Gastrocnemius medialis (tissue), 4 donors: ENCODE data around the gene SHISAL2A. TPM values are rescaled to one million over a fixed set of nuclear protein-coding genes. Genes with fewer than 3 reads are reported as not detected.

Experiments used
- ATAC-seq, 2 donors: fragments of 150-250 bp; one replicate each; pipeline ENCODE4 v1.9.1; 2016
- DNase-seq, 2 donors: peaks; one replicate each; pipeline ENCODE4 v3.0.0-alpha.2; 2019
- H3K27ac ChIP-seq, 4 donors: fragments of 200-600 bp; sonication (generic); 1 replicate in 1 of 4; 2 replicates in 3 of 4; pipeline ENCODE4 v1.5.1; 2016 to 2018; ENCODE audit warnings: mild to moderate bottlenecking in 2 of 4, moderate library complexity in 1 of 4
- H3K27me3 ChIP-seq, 3 donors: fragments of 200-600 bp; sonication (generic) in 2 of 3; 1 replicate in 1 of 3; 2 replicates in 2 of 3; pipeline versions ENCODE4 v1.5.1 to v1.6.0; 2016 to 2019; ENCODE audit warnings: mild to moderate bottlenecking in 1 of 3, moderate library complexity in 1 of 3
- H3K36me3 ChIP-seq, 2 donors: fragments of 200-600 bp; sonication (generic) in 1 of 2; one replicate each; pipeline ENCODE4 v1.5.1; 2017 to 2018
- H3K4me1 ChIP-seq, 2 donors: fragments of 200-600 bp; sonication (generic) in 1 of 2; one replicate each; pipeline ENCODE4 v1.5.1; 2016 to 2017; ENCODE audit warnings: mild to moderate bottlenecking in 2 of 2
- H3K4me3 ChIP-seq, 4 donors: fragments of 200-600 bp; sonication (generic) in 3 of 4; 1 replicate in 1 of 4; 2 replicates in 3 of 4; pipeline ENCODE4 v1.5.1; 2016 to 2019; ENCODE audit warnings: mild to moderate bottlenecking in 2 of 4
- H3K9me3 ChIP-seq, 3 donors: fragments of 200-600 bp; sonication (generic) in 2 of 3; 1 replicate in 1 of 3; 2 replicates in 2 of 3; pipeline ENCODE4 v1.5.1; 2016 to 2019
- POLR2A ChIP-seq, 2 donors: fragments of 450-650 bp; IDR thresholded peaks; one replicate each; pipeline ENCODE4 v1.6.1; 2017; ENCODE audit warnings: antibody characterized with exemption in 2 of 2, mild to moderate bottlenecking in 2 of 2, moderate library complexity in 2 of 2
- in situ Hi-C, 4 donors: fragments of 200-750 bp; cut with MboI; loops; one replicate each; pipeline versions ENCODE4 v1.15.0 to v1.8.0; 2017; ENCODE audit warnings: low sequenced_read_pairs in 4 of 4
- intact Hi-C: fragments of 100-400 bp; cut with DNase I; formaldehyde crosslinking; loops from one replicate; pipeline ENCODE4 v1.15.1; 2023; ENCODE audit warnings: low total_unique reads
- total RNA-seq, 4 donors: library from RNA; depleted of rRNA; stranded (reverse); fragments of >200 nt; gene quantifications; one replicate each; pipeline versions ENCODE4 v1.1.0 to v1.2.3, GENCODE V29; 2016
- TF ChIP-seq, protein P1 (sequence below), 5 experiments: fragments of 450-650 bp in 3 of 5; fragments of 200-600 bp in 2 of 5; sonication (generic) in 2 of 5; IDR thresholded peaks in 4 of 5; conservative IDR thresholded peaks in 1 of 5; 1 replicate in 4 of 5; 2 replicates in 1 of 5; pipeline ENCODE4 v1.5.1; 2016 to 2019; ENCODE audit warnings: antibody characterized with exemption in 5 of 5, mild to moderate bottlenecking in 3 of 5, moderate library complexity in 3 of 5

Gene SHISAL2A
- total RNA-seq, 4 donors from 2014 or later = 0.33 to 0.41 TPM; not detected in 2

DNA sequence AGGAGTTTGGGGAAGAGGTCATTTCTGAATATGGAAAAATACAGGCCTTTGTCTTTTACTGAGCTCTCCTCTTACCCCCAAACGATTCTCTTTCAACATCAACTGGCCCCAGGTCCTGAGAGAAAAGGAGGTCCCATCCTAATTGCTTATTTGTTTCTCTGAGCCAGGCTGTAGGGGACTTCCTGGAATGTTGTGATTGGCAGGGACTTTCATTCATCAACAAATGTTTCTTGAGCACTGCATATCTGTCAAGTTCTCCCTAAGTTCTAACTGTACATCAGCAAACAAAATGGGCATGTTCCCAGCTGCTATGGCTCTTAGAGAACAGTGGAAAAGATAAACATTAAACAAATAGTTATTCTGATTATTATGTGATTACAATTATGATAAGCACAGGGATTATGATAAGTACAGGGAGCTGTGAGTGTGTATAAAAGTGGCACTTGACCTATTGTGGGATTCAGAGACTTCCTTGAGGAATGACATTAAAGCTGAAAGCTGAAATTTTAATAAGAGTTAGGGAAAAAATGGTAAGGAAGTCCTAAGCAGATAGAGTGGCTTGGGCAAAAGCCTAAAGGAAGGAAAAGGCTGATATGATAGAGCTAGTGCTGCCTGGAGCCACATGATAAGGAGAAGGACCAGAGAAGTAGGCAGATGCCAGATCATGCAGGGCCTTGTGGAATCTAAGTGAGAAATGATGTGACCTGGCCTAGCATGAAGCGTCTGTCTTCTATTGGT is 19.2 kb upstream of the SHISAL2A start:
- peaks cover 0 to under 1% of the 10 kb centered on the region in 2 donors for H3K36me3 ChIP-seq
- H3K27me3 ChIP-seq = no peaks in the 10 kb centered on the region
- no peak overlapping the region for H3K4me3 ChIP-seq
- TF ChIP-seq, protein P1, sequence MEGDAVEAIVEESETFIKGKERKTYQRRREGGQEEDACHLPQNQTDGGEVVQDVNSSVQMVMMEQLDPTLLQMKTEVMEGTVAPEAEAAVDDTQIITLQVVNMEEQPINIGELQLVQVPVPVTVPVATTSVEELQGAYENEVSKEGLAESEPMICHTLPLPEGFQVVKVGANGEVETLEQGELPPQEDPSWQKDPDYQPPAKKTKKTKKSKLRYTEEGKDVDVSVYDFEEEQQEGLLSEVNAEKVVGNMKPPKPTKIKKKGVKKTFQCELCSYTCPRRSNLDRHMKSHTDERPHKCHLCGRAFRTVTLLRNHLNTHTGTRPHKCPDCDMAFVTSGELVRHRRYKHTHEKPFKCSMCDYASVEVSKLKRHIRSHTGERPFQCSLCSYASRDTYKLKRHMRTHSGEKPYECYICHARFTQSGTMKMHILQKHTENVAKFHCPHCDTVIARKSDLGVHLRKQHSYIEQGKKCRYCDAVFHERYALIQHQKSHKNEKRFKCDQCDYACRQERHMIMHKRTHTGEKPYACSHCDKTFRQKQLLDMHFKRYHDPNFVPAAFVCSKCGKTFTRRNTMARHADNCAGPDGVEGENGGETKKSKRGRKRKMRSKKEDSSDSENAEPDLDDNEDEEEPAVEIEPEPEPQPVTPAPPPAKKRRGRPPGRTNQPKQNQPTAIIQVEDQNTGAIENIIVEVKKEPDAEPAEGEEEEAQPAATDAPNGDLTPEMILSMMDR (IDR thresholded peaks at IDR 0.05 in 4 of 5, conservative IDR thresholded peaks at IDR 0.05 in 1 of 5) = no peak
- no peak for TF ChIP-seq POLR2A (IDR thresholded peaks at IDR 0.05)
- H3K4me1 ChIP-seq = no peaks in the 10 kb centered on the region
- no peak overlapping the region for H3K27ac ChIP-seq
- in situ Hi-C loops = no loop called here
- no peak for ATAC-seq
- DNase-seq = no peak
- intact Hi-C loops = no loop called here
- H3K9me3 ChIP-seq = no peaks in the 10 kb centered on the region

DNA sequence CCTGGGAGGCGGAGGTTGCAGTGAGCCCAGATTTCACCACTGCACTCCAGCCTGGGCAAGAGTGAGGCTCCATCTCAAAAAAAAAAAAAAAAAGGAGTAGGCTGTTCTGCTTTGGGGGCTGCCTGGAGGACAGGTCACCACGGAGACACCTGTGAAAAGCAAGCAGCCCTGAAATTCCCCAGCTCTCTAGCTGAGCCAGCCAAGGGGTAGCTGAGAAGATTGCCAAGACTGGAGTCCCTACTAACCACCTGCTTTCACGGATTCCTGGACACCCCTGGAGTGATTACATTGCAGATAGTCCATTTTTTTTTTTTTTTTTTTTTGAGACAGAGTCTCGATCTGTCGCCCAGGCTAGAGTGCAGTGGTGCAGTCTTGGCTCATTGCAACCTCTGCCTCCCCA is 18.3 kb upstream of the SHISAL2A start:
- no peak for DNase-seq

GRCh38 chr1:52615489-52616042 is 17.4 kb upstream of the SHISAL2A start:
- ATAC-seq = no peak
- Histone ChIP-seq H3K27me3 (no peaks in the 10 kb centered on the region), H3K27ac (no peak overlapping the region), H3K9me3 (no peaks in the 10 kb centered on the region), H3K36me3 (no peaks in the 10 kb centered on the region), H3K4me3 (no peak overlapping the region), H3K4me1 (no peaks in the 10 kb centered on the region)
- DNase-seq = no peak
- TF ChIP-seq, protein P1 (IDR thresholded peaks at IDR 0.05 in 4 of 5, conservative IDR thresholded peaks at IDR 0.05 in 1 of 5) = no peak
- no peak for TF ChIP-seq POLR2A (IDR thresholded peaks at IDR 0.05)
- in situ Hi-C loops = no loop called here
- intact Hi-C loops = no loop called here

More for the DNA sequence above, 18.3 kb upstream of the SHISAL2A start:
- Histone ChIP-seq H3K4me3 (no peak overlapping the region), H3K4me1 (no peaks in the 10 kb centered on the region), H3K27ac (no peak overlapping the region), H3K27me3 (no peaks in the 10 kb centered on the region), H3K9me3 (no peaks in the 10 kb centered on the region), H3K36me3 (no peaks in the 10 kb centered on the region)
- ATAC-seq = no peak
- TF ChIP-seq POLR2A (IDR thresholded peaks at IDR 0.05) = no peak
- TF ChIP-seq, protein P1 (IDR thresholded peaks at IDR 0.05 in 4 of 5, conservative IDR thresholded peaks at IDR 0.05 in 1 of 5) = no peak
- in situ Hi-C loops (no loop called here), intact Hi-C loops (no loop called here)

DNA sequence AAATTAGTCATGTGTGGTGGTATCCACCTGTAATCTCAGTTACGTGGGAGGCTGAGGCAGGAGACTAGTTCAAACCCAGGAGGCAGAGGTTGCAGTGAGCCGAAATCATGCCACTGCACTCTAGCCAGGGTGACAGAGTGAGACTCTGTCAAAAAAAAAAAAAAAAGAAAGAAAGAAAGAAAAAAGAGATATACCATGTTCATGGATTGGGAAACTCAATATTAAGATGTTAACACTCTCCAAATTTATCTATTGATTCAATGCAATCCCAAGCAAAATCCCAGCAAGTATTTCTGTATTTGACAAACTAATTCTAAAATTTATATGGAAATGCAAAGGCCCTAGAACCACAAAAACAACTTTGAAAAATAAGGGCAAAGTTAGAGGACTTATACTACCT is 11.0 kb upstream of the SHISAL2A start:
- no peaks in the 10 kb centered on the region for H3K4me1 ChIP-seq
- TF ChIP-seq, protein P1 (IDR thresholded peaks at IDR 0.05 in 4 of 5, conservative IDR thresholded peaks at IDR 0.05 in 1 of 5) = no peak
- TF ChIP-seq POLR2A (IDR thresholded peaks at IDR 0.05) = no peak
- ATAC-seq (no peak), DNase-seq (no peak)
- peaks cover 0 to 13% (median 0%) of the 10 kb centered on the region in 3 donors for H3K9me3 ChIP-seq
- H3K27ac ChIP-seq = no peak overlapping the region
- in situ Hi-C loops = no loop called here
- no peaks in the 10 kb centered on the region for H3K36me3 ChIP-seq
- no peak overlapping the region for H3K4me3 ChIP-seq
- H3K27me3 ChIP-seq = no peaks in the 10 kb centered on the region
- intact Hi-C loops = no loop called here
